CD4-positive, CD25-positive, alpha-beta regulatory T cell (primary cell): Measurements from ENCODE around the gene GABRG1. TPM values are rescaled to one million over a fixed set of nuclear protein-coding genes. Genes with fewer than 3 reads are reported as not detected.

Source experiments
- ATAC-seq, 2 donors: fragments of 150-1000 bp; cut with Tn5 transposase; one replicate each; pipeline ENCODE4 v1.10.0; 2021; ENCODE audit warnings: low read depth in 2 of 2, moderate number of reproducible peaks in 2 of 2, moderate library complexity in 1 of 2
- DNase-seq, 3 donors: peaks; one replicate each; pipeline versions ENCODE4 v3.0.0 to v3.0.0-alpha.2; 2012 to 2022; ENCODE audit warnings: mixed read lengths in 1 of 3
- H3K27ac ChIP-seq: one replicate; pipeline ENCODE4 v1.7.0; 2013; ENCODE audit warnings: mild to moderate bottlenecking, low read length; ENCODE audit not compliant: insufficient read depth, poor library complexity, severe bottlenecking
- H3K27me3 ChIP-seq: one replicate; pipeline ENCODE4 v1.7.0; 2013; ENCODE audit warnings: low read length; ENCODE audit not compliant: control insufficient read depth, insufficient read depth
- H3K36me3 ChIP-seq: one replicate; pipeline ENCODE4 v1.7.0; 2013; ENCODE audit warnings: mild to moderate bottlenecking, low read length, moderate library complexity; ENCODE audit not compliant: control insufficient read depth, insufficient read depth
- H3K4me1 ChIP-seq: 2 replicates; pipeline ENCODE4 v1.7.0; 2013; ENCODE audit warnings: mild to moderate bottlenecking, low read length; ENCODE audit not compliant: insufficient read depth, control insufficient read depth, poor library complexity, severe bottlenecking
- H3K4me3 ChIP-seq: one replicate; pipeline ENCODE4 v1.7.0; 2013; ENCODE audit warnings: low read depth, mild to moderate bottlenecking, low read length, moderate library complexity
- H3K9me3 ChIP-seq, 2 experiments: 1 replicate in 1 of 2; 2 replicates in 1 of 2; pipeline ENCODE4 v1.7.0; 2013; ENCODE audit warnings: low read length in 2 of 2, mild to moderate bottlenecking in 1 of 2, moderate library complexity in 1 of 2; ENCODE audit not compliant: control insufficient read depth in 2 of 2
- H3K27ac Mint-ChIP-seq, 3 donors: one replicate each; pipeline ENCODE4 v1.8.0; 2020 to 2022; ENCODE audit warnings: mild to moderate bottlenecking in 3 of 3, mixed read lengths in 3 of 3, moderate library complexity in 2 of 3
- H3K27me3 Mint-ChIP-seq: one replicate; pipeline ENCODE4 v1.8.0; 2022; ENCODE audit warnings: mild to moderate bottlenecking, mixed read lengths
- H3K36me3 Mint-ChIP-seq: one replicate; pipeline ENCODE4 v1.8.0; 2020; ENCODE audit warnings: mixed read lengths
- H3K4me1 Mint-ChIP-seq, 4 donors: one replicate each; pipeline ENCODE4 v1.8.0; 2020 to 2022; ENCODE audit warnings: mixed read lengths in 4 of 4, mild to moderate bottlenecking in 1 of 4
- H3K4me3 Mint-ChIP-seq, 4 donors: one replicate each; pipeline ENCODE4 v1.8.0; 2020 to 2022; ENCODE audit warnings: mild to moderate bottlenecking in 4 of 4, mixed read lengths in 4 of 4, moderate library complexity in 3 of 4
- H3K9me3 Mint-ChIP-seq, 7 donors: one replicate each; pipeline ENCODE4 v1.8.0; 2020 to 2022; ENCODE audit warnings: mixed read lengths in 7 of 7, mild to moderate bottlenecking in 3 of 7, moderate library complexity in 2 of 7
- polyA plus RNA-seq, 4 donors: library from polyadenylated mRNA; unstranded; fragments of 300-500 nt; fragmentation: Illumina TruSeq; gene quantifications; one replicate each; pipeline ENCODE4 v1.2.3, GENCODE V29; 2021
- total RNA-seq: library from RNA; stranded (reverse); gene quantifications from one replicate; pipeline ENCODE4 v1.2.3, GENCODE V29; 2022

Gene GABRG1
- total and polyA plus RNA-seq, 5 donors from 2014 or later: not detected

GRCh38 chr4:46051392-46051791, 72.5 kb downstream of the GABRG1 start:
- Mint-ChIP-seq H3K27ac (no peak overlapping the region), H3K9me3 (peaks cover 0 to 22% (median 3%) of the 10 kb centered on the region in 7 donors), H3K4me1 (no peaks in the 10 kb centered on the region), H3K27me3 (no peaks in the 10 kb centered on the region), H3K36me3 (no peaks in the 10 kb centered on the region), H3K4me3 (no peak overlapping the region)
- Histone ChIP-seq H3K36me3 (no peaks in the 10 kb centered on the region), H3K27ac (no peak overlapping the region), H3K9me3 (peaks cover 1 to 4% of the 10 kb centered on the region in 2 experiments), H3K4me3 (no peak overlapping the region), H3K4me1 (no peaks in the 10 kb centered on the region), H3K27me3 (no peaks in the 10 kb centered on the region)
- ATAC-seq (no peak), DNase-seq (no peak)

- H3K9me3 ChIP-seq: peaks cover 0 to 2% of the 10 kb centered on the region in 2 experiments
- no peaks in the 10 kb centered on the region for H3K27me3 ChIP-seq
- no peak overlapping the region for H3K27ac Mint-ChIP-seq
- H3K36me3 ChIP-seq: no peaks in the 10 kb centered on the region
- no peaks in the 10 kb centered on the region for H3K4me1 ChIP-seq
- DNase-seq (no peak), ATAC-seq (no peak)
- peaks cover 3 to 38% (median 15%) of the 10 kb centered on the region in 7 donors for H3K9me3 Mint-ChIP-seq
- H3K4me3 ChIP-seq: no peak overlapping the region
- H3K27me3 Mint-ChIP-seq: no peaks in the 10 kb centered on the region
- H3K27ac ChIP-seq: no peak overlapping the region
- H3K36me3 Mint-ChIP-seq: no peaks in the 10 kb centered on the region
- H3K4me3 Mint-ChIP-seq: no peak overlapping the region
- no peaks in the 10 kb centered on the region for H3K4me1 Mint-ChIP-seq
Observed at GRCh38 chr4:46032056-46032455, 91.8 kb downstream of the GABRG1 start.

GRCh38 chr4:46016306-46016705, 107.5 kb downstream of the GABRG1 start:
- no peaks in the 10 kb centered on the region for H3K27me3 ChIP-seq
- H3K27ac ChIP-seq: no peak overlapping the region
- no peaks in the 10 kb centered on the region for H3K4me1 Mint-ChIP-seq
- H3K4me1 ChIP-seq: no peaks in the 10 kb centered on the region
- peaks cover 0 to 24% (median 5%) of the 10 kb centered on the region in 7 donors for H3K9me3 Mint-ChIP-seq
- no peak overlapping the region for H3K27ac Mint-ChIP-seq
- no peaks in the 10 kb centered on the region for H3K27me3 Mint-ChIP-seq
- H3K4me3 Mint-ChIP-seq: no peak overlapping the region
- H3K4me3 ChIP-seq: no peak overlapping the region
- no peaks in the 10 kb centered on the region for H3K36me3 Mint-ChIP-seq
- H3K9me3 ChIP-seq: no peaks in the 10 kb centered on the region
- ATAC-seq (no peak), DNase-seq (no peak)
- H3K36me3 ChIP-seq: no peaks in the 10 kb centered on the region

GRCh38 chr4:45992728-45993127, 131.1 kb downstream of the GABRG1 start:
- no peaks in the 10 kb centered on the region for H3K36me3 Mint-ChIP-seq
- H3K27ac Mint-ChIP-seq: no peak overlapping the region
- Histone ChIP-seq H3K36me3 (no peaks in the 10 kb centered on the region), H3K27me3 (no peaks in the 10 kb centered on the region), H3K9me3 (no peaks in the 10 kb centered on the region), H3K27ac (no peak overlapping the region), H3K4me1 (no peaks in the 10 kb centered on the region), H3K4me3 (no peak overlapping the region)
- ATAC-seq (no peak), DNase-seq (no peak)
- H3K9me3 Mint-ChIP-seq: peaks cover 0 to 13% (median 9%) of the 10 kb centered on the region in 7 donors
- H3K27me3 Mint-ChIP-seq: no peaks in the 10 kb centered on the region
- no peaks in the 10 kb centered on the region for H3K4me1 Mint-ChIP-seq
- H3K4me3 Mint-ChIP-seq: no peak overlapping the region

DNA sequence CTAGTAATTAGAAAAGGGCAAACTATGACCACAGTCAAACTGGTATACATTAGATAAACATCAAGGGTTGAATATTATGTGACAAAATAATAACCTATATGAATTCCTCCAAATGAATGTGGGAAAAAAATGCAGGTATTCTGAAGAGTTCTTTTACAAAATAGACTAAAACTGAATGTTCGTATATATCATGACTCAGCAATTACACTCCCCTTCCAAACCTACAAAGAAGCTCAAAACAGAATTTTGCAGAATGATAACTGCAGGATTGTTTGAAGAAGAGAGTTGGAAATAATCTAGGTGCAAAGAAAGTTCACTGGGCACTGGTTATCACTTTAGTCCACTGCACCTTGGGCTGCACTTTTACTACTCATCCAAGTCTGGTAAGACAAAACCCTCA, 134.1 kb downstream of the GABRG1 start:
- Mint-ChIP-seq H3K9me3 (peaks cover 0 to 20% (median 7%) of the 10 kb centered on the region in 7 donors), H3K4me1 (no peaks in the 10 kb centered on the region), H3K4me3 (no peak overlapping the region), H3K27ac (no peak overlapping the region), H3K36me3 (no peaks in the 10 kb centered on the region), H3K27me3 (no peaks in the 10 kb centered on the region)
- DNase-seq: no peak
- H3K4me3 ChIP-seq: no peak overlapping the region
- H3K4me1 ChIP-seq: no peaks in the 10 kb centered on the region
- H3K27me3 ChIP-seq: no peaks in the 10 kb centered on the region
- no peaks in the 10 kb centered on the region for H3K36me3 ChIP-seq
- H3K27ac ChIP-seq: no peak overlapping the region
- ATAC-seq: no peak
- H3K9me3 ChIP-seq: no peaks in the 10 kb centered on the region

DNA sequence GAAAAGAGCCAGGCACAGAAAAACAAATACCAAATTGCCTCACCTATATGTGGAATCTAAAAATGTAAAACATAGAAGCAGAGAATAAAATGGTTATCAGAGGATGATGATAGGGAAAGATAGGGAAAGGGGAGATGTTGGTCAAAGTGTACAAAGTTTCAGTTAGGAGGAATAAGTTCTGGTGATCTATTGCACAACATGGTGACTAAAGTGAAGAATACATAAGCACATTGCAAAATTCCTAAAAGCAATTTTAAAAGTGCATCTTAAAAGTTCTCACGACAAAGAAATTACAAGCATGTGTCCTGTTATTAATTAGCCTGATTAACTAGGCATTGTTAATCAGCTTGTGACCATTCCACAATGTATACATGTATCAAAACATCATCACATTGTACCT, 136.0 kb downstream of the GABRG1 start:
- Histone ChIP-seq H3K36me3 (no peaks in the 10 kb centered on the region), H3K4me3 (no peak overlapping the region), H3K9me3 (peaks cover 0 to 7% of the 10 kb centered on the region in 2 experiments), H3K27ac (no peak overlapping the region), H3K4me1 (no peaks in the 10 kb centered on the region), H3K27me3 (no peaks in the 10 kb centered on the region)
- H3K9me3 Mint-ChIP-seq: peaks cover 0 to 20% (median 7%) of the 10 kb centered on the region in 7 donors
- no peak for ATAC-seq
- H3K27me3 Mint-ChIP-seq: no peaks in the 10 kb centered on the region
- no peak overlapping the region for H3K4me3 Mint-ChIP-seq
- H3K27ac Mint-ChIP-seq: no peak overlapping the region
- H3K4me1 Mint-ChIP-seq: no peaks in the 10 kb centered on the region
- no peak for DNase-seq
- H3K36me3 Mint-ChIP-seq: no peaks in the 10 kb centered on the region
